NCI-H524 treated with DMSO at 0.1 percent for 48 hours (cell line): Measurements from ENCODE around the gene PEX26.
"Not testable (repeated sequence)": the region's sequence is repeated elsewhere in the genome, so short reads cannot be mapped to it uniquely, and the experiment has no call there.

ENCODE experiments used
- DNase-seq: peaks from one replicate; lab custom pipeline; 2025; lab: John Stamatoyannopoulos, UW

Gene PEX26

DNA sequence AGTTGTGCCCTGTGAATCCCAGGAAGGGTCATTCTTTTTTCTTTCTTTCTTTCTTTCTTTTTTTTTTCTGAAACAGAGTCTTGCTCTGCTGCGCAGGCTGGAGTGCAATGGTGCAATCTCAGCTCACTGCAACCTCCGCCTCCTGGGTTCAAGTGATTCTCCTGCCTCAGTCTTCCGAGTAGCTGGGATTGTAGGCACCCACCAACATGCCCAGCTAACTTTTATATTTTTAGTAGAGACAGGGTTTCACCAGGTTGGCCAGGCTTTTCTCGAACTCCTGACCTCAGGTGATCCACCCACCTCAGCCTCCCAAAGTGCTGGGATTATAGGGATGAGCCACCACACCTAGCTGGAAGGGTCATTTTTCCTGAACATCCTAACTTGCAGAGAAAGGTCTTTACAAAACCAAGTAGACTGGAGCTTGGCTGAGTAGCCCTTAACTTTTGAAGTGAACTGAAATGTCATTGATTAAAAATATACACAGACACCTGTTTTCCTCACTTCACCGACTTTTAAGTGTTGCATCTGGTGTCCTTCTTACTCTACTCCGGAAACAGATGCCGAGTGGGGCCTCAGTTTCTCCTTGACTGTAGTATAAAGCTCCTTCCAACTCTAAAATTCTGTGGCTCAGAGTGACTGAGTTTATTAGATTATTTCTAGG lies 6.4 kb upstream of the PEX26 start:
- not testable (repeated sequence) for DNase-seq

DNA sequence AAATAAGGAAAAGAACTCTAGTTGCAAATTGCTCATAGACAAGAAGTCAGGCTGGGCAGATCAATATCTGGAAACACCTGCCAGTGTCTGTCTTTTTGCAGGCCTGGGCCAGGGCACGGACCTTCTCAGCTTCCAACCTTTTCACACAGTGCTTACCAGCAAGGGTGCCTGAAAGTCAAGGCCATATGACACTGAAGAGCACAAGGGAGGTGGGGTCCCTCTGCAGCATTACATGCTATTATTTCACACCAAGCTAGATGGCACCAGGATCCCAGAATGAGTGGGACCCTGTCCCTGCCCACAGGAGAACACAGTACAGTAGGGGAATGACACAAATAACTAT lies 5.9 kb upstream of the PEX26 start:
- DNase-seq, result no peak

DNA sequence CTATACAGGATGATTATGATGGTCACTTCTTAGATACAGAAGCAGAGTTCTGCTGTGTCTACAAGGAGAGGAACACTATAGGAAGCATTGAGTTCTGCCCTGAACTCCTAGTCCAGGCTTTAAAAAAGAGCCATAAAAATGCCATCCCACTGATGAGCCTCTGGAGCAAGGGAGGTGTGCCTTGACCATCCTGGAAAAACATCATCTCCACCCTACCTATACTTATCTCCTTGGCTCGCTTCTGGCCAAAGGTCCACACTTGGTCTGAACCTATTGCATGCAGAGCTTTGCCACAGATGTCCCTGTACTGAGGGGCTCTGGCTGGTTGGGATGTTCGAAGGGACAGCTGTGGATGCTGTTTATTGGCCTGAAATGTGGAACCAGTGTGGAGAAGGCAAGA lies 4.3 kb upstream of the PEX26 start:
- DNase-seq, result no peak

DNA sequence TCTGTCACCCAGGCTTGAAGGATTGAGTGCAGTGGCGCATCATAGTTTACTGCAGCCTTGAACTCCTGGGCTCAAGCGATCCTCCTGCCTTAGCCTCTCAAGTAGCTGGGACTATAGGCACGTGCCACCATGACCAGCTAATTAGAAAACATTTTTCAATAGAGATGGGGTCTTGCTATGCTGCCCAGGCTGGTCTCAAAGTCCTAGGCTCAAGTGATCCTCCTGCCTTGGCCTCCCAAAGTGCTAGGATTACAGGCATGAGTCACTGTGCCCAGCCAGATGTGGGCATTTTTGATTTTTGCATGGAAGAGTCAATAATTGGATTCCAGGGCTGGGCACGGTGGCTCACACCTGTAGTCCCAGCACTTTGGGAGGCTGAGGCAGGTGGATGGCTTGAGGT lies 3.9 kb upstream of the PEX26 start:
- DNase-seq, result not testable (repeated sequence)

DNA sequence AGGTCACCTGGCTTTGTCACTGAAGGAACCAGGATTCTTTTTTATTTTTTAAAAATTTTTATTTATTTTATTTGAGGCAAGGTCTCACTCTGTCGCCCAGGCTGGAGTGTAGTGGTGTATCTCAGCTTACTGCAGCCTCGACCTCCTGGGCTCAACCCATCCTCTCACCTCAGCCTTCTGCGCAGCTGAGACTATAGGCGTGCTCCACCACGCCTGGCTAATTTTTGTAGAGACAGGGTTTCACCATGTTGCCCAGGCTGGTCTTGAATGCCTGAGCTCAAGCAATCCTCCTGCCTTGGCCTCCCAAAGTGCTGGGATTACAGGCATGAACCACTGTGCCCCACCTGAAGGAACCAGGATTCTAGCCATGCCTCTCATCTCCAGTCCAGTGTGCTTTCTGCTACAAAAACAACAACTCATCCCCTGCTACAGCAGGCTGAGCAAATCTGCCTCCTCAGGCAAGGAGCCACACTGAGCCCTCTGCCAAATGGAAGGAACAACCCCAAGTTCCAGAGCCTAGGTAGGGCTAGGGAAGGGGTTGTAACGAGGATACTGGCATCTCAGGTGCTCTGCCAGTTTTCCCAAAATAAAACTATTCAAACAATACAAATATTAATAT lies 2.6 kb upstream of the PEX26 start:
- no peak for DNase-seq

DNA sequence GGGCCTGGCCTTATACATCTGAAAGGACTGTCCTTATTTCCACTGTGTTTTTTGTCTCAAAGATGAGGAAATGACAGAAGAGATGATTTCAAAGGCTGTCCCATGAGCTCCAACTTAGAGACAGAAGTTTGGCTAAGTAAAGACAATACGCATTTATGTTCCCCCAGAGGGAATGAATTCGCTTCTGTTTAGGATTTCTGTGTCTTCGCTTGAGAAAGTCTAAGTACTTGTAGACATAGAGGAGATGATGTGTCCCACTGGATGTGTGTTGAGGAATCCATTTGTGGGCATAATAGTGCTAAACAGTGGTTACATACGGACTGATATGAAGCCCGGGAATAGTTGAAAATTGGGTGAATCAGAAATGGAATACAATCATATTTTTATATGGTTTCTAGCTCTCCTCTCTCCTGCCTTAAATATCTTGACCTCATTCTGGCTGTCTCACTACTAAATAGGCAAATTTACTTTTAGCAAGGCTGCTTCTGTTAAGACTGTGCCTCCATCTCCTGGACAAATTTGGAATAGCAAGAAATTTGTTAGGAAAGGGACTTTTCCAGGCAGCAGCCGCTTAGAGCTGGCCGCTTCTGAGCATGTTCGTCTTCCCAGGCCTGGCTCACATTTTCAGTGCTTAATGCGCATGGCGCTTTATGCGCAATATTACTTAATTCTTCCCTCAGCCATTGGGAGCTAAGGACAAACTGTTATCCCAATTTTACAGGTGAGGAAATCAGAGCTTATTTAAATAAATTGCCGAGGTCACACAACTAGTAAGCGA lies 1.9 kb upstream of the PEX26 start:
- peak; percentile 32 for DNase-seq

DNA sequence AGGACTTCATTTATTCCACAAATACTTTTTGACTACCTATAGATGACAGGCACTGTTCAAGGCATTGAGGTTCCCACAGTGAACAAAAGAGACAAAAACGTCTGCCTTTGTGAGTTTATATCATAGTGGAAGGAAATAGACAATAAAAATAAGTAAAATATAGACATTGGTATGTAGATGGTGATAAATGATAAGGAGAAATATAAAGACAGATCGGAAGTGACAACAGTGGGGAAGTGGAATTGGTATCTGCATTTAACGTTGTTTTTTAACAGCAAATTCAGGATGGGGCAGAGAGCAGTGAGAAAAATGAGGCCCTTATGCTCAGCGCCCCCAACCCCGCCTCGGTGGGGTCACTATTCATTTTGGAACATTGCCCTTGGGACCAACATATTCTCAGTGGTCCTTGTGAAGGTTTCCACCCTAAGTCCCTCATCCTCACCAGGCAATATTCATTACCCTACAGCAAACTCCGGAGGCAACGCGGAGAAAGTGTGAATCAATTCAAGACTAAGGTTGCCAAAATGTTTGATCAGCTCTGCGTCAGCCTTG lies 627 bp upstream of the PEX26 start:
- DNase-seq, result no peak

DNA sequence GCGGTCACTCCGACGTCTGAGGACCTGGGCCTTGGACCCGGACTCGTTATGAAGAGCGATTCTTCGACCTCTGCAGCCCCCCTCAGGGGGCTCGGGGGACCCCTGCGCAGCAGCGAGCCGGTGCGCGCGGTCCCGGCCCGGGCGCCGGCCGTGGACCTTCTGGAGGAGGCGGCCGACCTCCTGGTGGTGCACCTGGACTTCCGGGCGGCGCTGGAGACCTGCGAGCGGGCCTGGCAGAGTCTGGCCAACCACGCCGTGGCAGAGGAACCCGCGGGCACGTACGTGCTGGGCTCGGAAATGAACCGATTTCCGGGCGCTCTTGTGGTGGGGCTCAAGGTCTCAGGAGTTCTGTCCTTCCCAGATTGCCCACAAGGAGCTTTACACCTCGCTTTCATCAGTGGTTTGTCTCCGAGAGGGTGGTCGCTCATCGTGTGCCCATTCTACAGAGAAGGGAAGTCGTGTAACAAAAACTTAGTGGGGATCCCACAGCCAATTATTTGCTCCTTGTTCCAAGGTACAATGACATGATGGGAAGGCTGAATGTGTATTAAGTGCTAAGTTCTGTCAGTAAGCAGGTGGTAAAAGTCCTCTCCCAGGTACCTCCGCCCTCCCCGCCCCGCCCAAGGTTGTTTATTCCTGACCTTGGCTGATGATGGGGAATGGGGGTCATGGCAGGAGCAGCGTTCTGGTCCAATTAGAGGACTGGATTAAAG lies 695 bp downstream of the PEX26 start:
- no peak for DNase-seq

DNA sequence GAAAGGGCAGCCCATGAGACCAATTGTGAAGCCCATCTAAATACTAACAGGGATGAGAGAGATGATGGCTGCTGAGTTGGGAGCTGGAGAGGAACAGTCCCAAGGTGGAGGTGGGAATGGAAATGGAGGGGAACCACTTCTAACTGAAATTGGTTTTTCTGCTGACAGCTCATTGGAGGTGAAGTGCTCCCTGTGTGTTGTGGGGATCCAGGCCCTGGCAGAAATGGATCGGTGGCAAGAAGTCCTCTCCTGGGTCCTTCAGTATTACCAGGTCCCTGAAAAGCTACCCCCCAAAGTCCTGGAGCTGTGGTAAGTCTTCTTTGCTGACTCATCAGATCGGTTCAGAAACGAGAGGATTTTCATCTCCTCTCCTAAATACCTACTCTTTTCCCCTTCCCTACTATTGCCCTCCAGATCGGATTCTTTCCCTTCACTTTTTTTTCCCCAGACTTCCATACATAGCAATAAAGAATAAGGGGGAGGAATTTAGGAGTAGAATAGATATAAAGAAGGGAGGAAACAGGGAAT lies 2.0 kb downstream of the PEX26 start:
- no peak for DNase-seq

DNA sequence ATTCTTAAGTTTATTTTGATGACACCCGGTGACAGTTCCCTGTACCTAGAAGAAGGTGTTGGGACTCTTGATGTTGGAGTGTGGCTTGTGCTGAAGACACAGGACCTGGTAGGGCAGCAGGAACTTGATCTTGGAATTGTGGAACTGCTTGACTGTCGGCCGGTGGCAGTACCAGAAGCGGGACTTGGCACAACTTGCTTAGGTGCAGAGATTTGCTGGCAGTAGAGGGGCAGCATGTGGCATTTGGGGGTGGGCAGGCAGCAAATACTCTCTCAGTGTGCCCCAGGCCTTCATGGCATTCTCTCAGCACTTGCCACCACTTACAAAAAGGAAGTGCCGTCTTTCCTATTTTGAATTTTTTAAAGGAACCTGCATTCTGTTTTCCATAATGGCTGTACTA lies 3.6 kb downstream of the PEX26 start:
- DNase-seq, result no peak

DNA sequence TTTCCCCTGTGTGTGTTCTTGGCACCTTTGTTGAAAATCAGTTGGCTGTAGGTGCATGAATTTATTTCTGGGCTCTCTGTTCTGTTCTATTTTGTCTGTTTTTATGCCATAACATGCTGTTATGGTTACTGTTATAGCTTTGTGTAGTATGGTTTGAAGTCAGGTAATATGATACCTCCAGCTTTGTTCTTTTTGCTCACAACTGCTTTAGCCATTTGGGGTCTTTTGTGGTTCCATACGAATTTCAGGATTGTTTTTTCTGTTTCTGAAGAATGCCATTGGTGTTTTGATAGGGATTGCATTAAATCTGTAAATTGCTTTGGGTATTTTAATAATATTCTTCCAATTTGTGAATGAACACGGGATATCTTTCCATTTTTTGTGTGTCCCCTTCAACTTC lies 4.7 kb downstream of the PEX26 start:
- no peak for DNase-seq

DNA sequence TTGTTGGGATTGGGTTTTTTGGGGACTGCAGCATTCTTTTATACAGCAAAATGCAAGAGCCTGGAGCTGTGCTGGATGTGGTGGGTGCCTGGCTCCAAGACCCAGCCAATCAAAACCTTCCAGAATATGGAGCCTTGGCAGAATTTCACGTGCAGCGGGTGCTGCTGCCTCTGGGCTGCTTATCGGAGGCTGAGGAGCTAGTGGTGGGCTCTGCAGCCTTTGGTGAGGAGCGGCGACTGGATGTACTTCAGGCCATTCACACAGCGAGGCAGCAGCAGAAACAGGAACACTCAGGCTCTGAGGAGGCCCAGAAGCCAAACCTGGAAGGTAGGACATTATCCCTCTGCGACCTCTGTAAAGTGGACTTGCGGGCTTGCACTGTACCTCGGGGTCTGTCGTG lies 5.6 kb downstream of the PEX26 start:
- DNase-seq, result no peak

DNA sequence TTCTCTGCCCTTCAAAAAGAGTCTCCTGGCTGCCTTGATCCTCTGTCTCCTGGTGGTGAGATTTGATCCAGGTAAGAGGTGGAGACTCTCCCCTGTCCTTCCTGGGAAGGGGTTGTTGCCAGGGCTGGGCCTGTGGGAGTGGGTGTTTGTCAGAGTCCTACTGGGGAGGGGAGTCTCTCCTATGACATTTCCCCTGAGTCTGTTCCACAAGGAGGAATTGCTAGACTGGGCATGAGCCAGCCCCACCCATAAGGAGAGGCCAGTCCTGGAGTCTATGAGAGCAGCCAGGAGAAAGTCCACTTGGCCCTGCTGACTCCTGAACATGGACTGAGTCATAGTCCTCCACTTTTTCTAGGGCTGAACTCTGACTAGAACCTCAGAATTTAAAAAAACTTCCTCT lies 7.4 kb downstream of the PEX26 start:
- no peak for DNase-seq

DNA sequence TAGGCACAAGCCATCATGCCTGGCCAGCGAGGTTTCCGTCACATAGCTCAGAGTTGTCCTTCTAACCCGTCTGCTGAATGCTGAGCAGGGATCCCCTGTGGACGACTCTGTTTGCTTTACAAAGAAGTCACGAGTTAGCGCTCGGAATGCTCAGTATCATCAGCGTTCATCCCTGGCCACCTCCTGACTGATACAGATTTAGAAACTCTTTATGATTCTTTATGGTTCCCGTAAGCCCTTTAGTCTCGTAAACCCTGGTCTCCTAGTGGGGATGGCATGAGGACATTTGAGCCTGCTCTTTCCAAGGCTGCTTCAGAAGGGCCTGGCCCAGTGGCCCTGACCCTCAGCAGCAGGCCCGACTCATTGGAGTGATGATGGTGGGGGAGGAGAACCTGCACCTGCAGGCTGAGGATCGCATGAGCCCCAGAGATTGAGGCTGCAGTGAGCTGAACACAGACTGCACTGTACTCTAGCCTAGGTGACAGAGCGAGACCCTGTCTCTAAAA lies 9.6 kb downstream of the PEX26 start:
- DNase-seq, result no peak

DNA sequence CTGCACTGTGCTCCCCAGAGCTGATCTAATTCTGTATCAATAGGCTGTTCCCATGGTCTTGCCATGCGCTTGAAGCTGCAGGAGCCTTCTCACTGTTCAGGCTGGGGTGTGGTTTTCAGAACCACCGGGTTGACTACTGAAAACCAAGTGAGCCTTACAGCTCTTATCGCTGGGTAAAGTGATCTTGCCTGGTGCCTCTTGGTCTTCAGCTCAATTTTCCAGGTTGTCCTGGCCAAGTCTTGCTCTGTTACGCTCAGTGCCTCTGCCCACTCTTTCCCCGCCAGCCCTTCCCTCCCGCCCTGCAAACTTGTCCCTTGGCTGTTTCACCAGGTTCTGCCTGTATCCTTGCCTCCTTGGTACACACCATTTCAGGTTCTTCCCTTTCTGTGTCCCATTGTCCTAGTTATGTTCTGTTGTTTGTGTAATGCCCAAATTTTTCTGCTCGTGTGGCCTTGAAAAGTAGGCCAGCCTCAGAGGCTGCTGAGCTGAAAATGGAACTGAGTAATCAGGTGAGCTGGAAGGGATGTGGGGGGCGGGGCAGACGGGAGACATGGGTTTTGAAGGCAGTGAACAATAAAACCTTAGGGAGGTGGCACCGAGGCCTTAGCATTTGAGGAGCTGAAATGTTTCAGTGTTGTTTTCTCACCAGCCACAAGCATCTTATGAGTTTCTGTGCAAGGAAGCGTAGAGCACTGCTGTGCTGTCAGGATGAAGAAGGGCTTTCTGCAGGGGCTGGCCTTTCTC lies 11.2 kb downstream of the PEX26 start:
- no peak for DNase-seq

DNA sequence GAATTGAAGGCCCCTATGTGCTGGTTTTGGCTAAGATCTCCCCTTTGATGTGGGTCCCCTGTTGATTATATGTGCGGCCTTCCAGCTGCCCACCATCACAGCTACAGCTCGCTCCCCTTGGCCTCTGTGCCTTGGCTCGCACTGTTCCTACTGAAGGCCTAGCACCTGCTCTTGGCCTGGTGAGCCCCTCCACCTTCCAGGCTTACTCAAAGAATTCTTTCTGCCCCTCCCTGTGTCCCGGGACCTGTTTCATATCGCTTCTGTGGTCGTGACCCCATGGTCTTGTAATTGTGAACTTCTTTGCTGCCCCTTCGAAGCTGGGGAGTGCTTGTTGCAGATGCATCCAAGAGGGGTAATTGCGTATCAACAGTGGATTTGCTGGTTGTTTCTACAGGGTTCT lies 12.5 kb downstream of the PEX26 start:
- no peak for DNase-seq

DNA sequence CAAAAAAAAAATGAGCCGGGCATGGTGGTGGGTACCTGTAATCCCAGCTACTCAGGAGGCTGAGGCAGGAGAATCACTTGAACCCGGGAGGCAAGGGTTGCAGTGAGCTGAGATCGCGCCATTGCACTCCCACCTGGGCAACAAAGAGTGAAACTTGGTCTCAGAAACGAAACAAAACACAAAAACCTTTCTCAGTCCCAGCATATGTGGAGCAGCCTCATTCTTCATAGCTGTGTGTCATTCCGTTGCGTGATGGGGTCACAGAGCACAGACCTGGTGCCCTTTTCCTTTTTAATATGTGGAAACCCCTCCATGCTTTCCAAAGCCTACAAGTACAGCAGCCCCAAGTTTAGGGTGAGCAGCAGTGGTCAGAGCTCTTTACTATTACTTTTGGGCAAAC lies 13.7 kb downstream of the PEX26 start:
- DNase-seq, result no peak

DNA sequence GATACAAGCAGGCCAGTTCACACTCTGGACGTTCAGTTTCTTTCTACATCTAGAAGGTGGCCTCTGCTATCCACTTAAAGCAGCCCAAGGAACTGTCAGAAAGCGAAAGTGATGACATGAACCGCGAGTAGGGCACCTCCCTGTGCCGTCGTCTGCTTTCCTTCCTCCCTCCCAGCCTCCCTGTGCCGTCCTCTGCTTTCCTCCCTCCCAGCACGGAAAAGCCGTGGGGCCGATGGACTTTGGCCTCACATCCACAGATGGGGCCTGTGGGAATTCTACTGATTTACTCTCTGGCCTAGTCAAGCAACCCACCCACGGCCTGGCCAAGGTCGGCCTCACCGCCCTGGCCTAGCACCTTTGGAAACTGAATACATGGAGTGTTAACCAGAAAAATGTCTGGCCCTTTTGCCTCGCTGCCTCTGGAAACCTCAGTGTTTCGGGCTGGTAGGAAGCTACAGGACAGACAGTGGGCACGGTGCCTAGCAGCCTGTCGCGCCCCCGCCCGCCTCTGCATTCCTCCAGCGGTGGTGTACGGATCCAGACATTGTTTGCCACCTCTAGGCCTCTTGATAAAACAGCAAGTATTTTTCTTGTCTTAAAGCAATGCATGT lies 14.2 kb downstream of the PEX26 start:
- no peak for DNase-seq

DNA sequence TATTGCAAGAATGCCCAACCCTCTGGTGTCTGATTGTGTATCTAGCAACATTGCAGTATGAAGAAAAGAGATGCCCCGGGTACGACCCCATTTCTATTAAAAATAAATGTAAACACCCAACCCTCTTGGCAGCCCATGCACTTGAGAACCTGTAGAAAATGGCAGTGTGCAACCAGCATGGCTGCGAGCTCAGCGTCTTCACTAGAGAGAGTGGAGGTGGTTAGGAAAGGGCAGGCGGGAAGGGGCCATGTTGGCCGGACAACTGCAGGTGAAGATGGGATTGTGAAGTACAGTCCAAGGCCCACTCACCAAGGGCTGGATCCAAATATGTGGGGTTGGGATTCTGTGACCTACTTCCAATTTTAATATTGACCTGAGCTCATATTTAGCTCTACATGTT lies 15.9 kb downstream of the PEX26 start:
- DNase-seq, result no peak

DNA sequence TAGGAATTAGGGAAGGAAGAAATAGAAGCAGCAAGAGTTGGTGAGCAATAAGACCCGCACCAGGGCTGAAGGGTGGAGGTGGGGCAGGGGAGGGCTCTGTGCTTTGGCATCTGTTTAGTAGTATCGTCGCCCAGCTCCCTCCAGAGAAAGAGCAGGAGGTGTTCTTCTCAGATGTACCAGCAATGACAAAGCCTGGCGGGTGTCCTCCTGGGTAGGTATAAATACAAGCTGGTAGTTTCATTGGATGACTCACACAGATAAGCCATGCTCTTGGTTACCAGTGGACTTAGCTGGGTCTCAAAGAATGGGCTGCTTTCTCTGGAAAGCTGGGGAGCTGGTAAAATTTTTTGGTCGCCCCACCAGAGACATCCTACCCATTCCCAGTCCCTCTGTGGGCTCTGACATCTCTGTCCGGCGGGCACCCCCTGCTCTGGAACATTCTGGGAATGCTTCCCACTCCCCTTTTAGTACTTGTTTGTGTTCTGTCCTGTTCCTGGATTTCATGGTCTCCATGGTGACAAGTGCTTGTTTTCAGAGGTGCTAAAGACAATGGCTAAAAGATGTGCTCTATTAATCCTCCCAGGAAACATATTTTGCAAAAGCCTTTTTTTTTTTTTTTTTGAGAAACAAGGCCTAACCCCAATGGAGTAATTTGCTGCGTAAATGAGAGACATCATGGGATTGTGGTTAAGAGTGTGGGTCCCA lies 17.5 kb downstream of the PEX26 start:
- DNase-seq, result no peak
